ENCODE results near the gene MARCHF2. TPM values are rescaled to one million over a fixed set of nuclear protein-coding genes. Genes with fewer than 3 reads are reported as not detected.

Gene MARCHF2
- total RNA-seq, 1 donor from 2014 or later: 30.9 TPM

DNA sequence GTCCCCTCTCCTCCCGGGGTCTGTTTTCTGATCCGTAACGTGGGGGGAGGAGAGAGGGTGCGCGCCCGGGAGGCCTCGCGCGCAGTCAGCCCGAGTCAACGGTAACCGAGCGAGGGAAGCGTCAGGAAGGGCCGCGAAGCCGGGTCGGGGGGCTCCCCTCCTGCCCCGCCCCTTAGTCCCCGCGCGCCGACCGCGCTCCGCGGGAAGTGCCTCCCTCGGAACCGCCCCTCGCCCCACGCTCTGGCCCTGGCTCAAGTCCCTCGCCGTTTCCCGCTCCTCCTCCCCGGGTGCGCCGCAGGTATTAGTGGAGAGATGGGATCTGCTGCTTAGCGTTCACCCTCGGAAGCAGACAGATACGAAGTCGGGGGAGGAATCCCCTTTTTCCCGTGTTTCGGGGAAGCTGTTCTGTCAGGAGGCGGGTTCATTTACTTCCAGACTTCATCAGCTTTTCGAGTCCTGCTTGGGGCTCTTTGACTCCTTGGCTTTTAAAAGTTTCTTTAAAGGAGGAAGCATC, 32.4 kb downstream of the MARCHF2 start:
- Histone ChIP-seq H3K79me2 (ENCODE audit: insufficient read depth, low read length) (peaks cover 56% of the 10 kb centered on the region), H3K4me3 (ENCODE audit: insufficient read depth, low read depth, low read length) (peak overlapping the region; percentile 72), H3K9ac (ENCODE audit: low read length) (peak overlapping the region; percentile 99), H4K20me1 (ENCODE audit: insufficient read depth, low read length) (peaks cover 47% of the 10 kb centered on the region), H3K36me3 (ENCODE audit: insufficient read depth, low read length) (peaks cover 6% of the 10 kb centered on the region), H3K9me3 (ENCODE audit: insufficient read depth, low read depth, low read length) (no peaks in the 10 kb centered on the region), H3K4me2 (ENCODE audit: low read length) (peak overlapping the region; percentile 98), H3K27me3 (ENCODE audit: insufficient read depth, low read length) (no peaks in the 10 kb centered on the region), H3K4me1 (ENCODE audit: insufficient read depth, low read length) (peaks cover 6% of the 10 kb centered on the region), H3K27ac (ENCODE audit: low read depth, low read length) (peak overlapping the region; percentile 95), H2AFZ (ENCODE audit: low read depth, low read length) (no peak overlapping the region)
- no peak for DNase-seq (ENCODE audit: low read depth)
- H3K9me3 Mint-ChIP-seq (ENCODE audit: unreplicated experiment): no peaks in the 10 kb centered on the region
- peak overlapping the region; percentile 88 for H3K4me3 Mint-ChIP-seq (ENCODE audit: unreplicated experiment)
- peaks cover 3% of the 10 kb centered on the region for H3K36me3 Mint-ChIP-seq (ENCODE audit: low read depth, unreplicated experiment)
- TF ChIP-seq, protein P1, sequence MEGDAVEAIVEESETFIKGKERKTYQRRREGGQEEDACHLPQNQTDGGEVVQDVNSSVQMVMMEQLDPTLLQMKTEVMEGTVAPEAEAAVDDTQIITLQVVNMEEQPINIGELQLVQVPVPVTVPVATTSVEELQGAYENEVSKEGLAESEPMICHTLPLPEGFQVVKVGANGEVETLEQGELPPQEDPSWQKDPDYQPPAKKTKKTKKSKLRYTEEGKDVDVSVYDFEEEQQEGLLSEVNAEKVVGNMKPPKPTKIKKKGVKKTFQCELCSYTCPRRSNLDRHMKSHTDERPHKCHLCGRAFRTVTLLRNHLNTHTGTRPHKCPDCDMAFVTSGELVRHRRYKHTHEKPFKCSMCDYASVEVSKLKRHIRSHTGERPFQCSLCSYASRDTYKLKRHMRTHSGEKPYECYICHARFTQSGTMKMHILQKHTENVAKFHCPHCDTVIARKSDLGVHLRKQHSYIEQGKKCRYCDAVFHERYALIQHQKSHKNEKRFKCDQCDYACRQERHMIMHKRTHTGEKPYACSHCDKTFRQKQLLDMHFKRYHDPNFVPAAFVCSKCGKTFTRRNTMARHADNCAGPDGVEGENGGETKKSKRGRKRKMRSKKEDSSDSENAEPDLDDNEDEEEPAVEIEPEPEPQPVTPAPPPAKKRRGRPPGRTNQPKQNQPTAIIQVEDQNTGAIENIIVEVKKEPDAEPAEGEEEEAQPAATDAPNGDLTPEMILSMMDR (IDR thresholded peaks at IDR 0.05; ENCODE audit: insufficient read depth, low read depth, low read length): no peak
- TF ChIP-seq EZH2 (IDR thresholded peaks at IDR 0.05; ENCODE audit: insufficient read depth, low read length): no peak
- H3K27ac Mint-ChIP-seq (ENCODE audit: unreplicated experiment): peak overlapping the region; percentile 95
- FAIRE-seq: no peak
- peaks cover 28% of the 10 kb centered on the region for H3K4me1 Mint-ChIP-seq (ENCODE audit: low read depth, unreplicated experiment)
- no peaks in the 10 kb centered on the region for H3K27me3 Mint-ChIP-seq (ENCODE audit: low read depth, unreplicated experiment)

DNA sequence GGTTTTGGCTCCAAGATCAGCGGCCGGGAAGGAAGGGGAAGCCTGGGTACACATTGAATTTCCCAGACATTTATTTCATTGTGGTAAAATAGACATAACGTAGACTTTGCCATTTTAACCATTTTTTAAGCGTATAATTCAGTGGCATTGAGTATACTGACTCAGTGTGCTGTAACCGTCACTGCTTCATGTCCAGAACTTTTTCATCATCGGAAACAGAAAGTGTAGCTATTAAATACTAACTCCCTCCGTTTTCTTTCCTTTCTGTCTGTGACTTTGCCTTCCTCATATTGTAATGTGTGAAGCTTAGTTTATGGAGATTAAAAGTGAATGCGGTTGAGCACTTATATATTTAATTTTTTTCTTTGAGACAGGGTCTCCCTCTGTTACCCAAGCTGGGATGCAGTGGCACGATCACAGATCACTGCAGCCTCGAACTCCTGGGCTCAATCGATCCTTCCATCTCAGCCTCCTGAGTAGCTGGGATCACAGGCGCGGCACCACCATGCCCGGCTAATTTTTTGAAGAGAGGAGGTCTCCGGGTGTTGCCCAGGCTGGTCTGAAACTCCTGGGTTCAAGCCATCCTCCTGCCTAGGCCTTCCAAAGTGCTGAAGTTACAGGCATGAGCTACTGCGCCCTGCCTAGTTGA, 33.1 kb downstream of the MARCHF2 start:
- H3K36me3 Mint-ChIP-seq (ENCODE audit: low read depth, unreplicated experiment): peaks cover 3% of the 10 kb centered on the region
- H3K27ac ChIP-seq (ENCODE audit: low read depth, low read length): peak overlapping the region; percentile 95
- no peak for FAIRE-seq
- peaks cover 29% of the 10 kb centered on the region for H3K4me1 Mint-ChIP-seq (ENCODE audit: low read depth, unreplicated experiment)
- H4K20me1 ChIP-seq (ENCODE audit: insufficient read depth, low read length): peaks cover 52% of the 10 kb centered on the region
- H3K4me3 Mint-ChIP-seq (ENCODE audit: unreplicated experiment): peak overlapping the region; percentile 88
- peaks cover 6% of the 10 kb centered on the region for H3K36me3 ChIP-seq (ENCODE audit: insufficient read depth, low read length)
- H3K27me3 ChIP-seq (ENCODE audit: insufficient read depth, low read length): no peaks in the 10 kb centered on the region
- no peaks in the 10 kb centered on the region for H3K9me3 Mint-ChIP-seq (ENCODE audit: unreplicated experiment)
- peak overlapping the region; percentile 98 for H3K4me2 ChIP-seq (ENCODE audit: low read length)
- TF ChIP-seq, protein P1 (IDR thresholded peaks at IDR 0.05; ENCODE audit: insufficient read depth, low read depth, low read length): no peak
- TF ChIP-seq EZH2 (IDR thresholded peaks at IDR 0.05; ENCODE audit: insufficient read depth, low read length): no peak
- H3K79me2 ChIP-seq (ENCODE audit: insufficient read depth, low read length): peaks cover 62% of the 10 kb centered on the region
- H3K27me3 Mint-ChIP-seq (ENCODE audit: low read depth, unreplicated experiment): no peaks in the 10 kb centered on the region
- H3K27ac Mint-ChIP-seq (ENCODE audit: unreplicated experiment): peak overlapping the region; percentile 95
- H3K4me3 ChIP-seq (ENCODE audit: insufficient read depth, low read depth, low read length): peak overlapping the region; percentile 72
- H3K9ac ChIP-seq (ENCODE audit: low read length): peak overlapping the region; percentile 99
- no peak for DNase-seq (ENCODE audit: low read depth)
- no peak overlapping the region for H2AFZ ChIP-seq (ENCODE audit: low read depth, low read length)
- H3K4me1 ChIP-seq (ENCODE audit: insufficient read depth, low read length): peaks cover 7% of the 10 kb centered on the region
- H3K9me3 ChIP-seq (ENCODE audit: insufficient read depth, low read depth, low read length): no peaks in the 10 kb centered on the region

DNA sequence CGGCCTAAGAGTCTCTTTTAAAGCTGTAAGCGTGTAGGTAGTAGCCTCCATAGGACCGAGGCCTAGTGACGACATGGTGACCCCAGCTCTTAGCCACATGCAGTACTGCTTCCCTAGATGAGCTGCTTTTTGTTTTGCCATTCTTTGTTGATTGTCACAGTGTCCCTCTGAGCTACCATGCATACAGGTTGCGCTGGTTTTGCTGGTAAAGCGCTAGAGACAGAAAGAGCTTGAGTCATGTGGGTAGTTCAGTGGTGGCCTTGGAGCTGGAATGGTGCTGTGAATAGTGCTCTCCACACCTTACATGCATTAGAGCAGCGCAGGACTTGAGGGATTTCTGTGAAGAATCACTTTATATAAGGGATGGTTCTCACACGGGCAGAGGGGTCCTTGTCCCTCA, 36.7 kb downstream of the MARCHF2 start:
- Histone ChIP-seq H3K27ac (ENCODE audit: low read depth, low read length) (no peak overlapping the region), H3K27me3 (ENCODE audit: insufficient read depth, low read length) (no peaks in the 10 kb centered on the region), H3K36me3 (ENCODE audit: insufficient read depth, low read length) (peaks cover 6% of the 10 kb centered on the region), H3K4me1 (ENCODE audit: insufficient read depth, low read length) (peaks cover 19% of the 10 kb centered on the region), H3K4me3 (ENCODE audit: insufficient read depth, low read depth, low read length) (no peak overlapping the region), H4K20me1 (ENCODE audit: insufficient read depth, low read length) (peaks cover 89% of the 10 kb centered on the region), H2AFZ (ENCODE audit: low read depth, low read length) (no peak overlapping the region), H3K9me3 (ENCODE audit: insufficient read depth, low read depth, low read length) (no peaks in the 10 kb centered on the region), H3K79me2 (ENCODE audit: insufficient read depth, low read length) (peaks cover 98% of the 10 kb centered on the region), H3K9ac (ENCODE audit: low read length) (no peak overlapping the region), H3K4me2 (ENCODE audit: low read length) (no peak overlapping the region)
- no peak for DNase-seq (ENCODE audit: low read depth)
- TF ChIP-seq, protein P1 (IDR thresholded peaks at IDR 0.05; ENCODE audit: insufficient read depth, low read depth, low read length): no peak
- no peak for TF ChIP-seq EZH2 (IDR thresholded peaks at IDR 0.05; ENCODE audit: insufficient read depth, low read length)
- H3K27ac Mint-ChIP-seq (ENCODE audit: unreplicated experiment): no peak overlapping the region
- H3K9me3 Mint-ChIP-seq (ENCODE audit: unreplicated experiment): no peaks in the 10 kb centered on the region
- H3K4me3 Mint-ChIP-seq (ENCODE audit: unreplicated experiment): no peak overlapping the region
- H3K36me3 Mint-ChIP-seq (ENCODE audit: low read depth, unreplicated experiment): no peaks in the 10 kb centered on the region
- H3K27me3 Mint-ChIP-seq (ENCODE audit: low read depth, unreplicated experiment): no peaks in the 10 kb centered on the region
- no peak for FAIRE-seq
- H3K4me1 Mint-ChIP-seq (ENCODE audit: low read depth, unreplicated experiment): peaks cover 52% of the 10 kb centered on the region

Measured in astrocyte (in vitro differentiated cells and primary cell).